GM12878 (cell line): ENCODE results near the gene CC2D1B. TPM values are rescaled to one million over a fixed set of nuclear protein-coding genes. Genes with fewer than 3 reads are reported as not detected.

Experiments used
- FOXK2 ChIP-seq: fragments of 450-650 bp; IDR thresholded peaks from 2 replicates; pipeline ENCODE4 v1.6.1; 2017; ENCODE audit warnings: mild to moderate bottlenecking, moderate library complexity
- FOXM1 ChIP-seq: IDR thresholded peaks from 2 replicates; pipeline ENCODE4 v1.6.1; 2012; ENCODE audit warnings: low read depth, mild to moderate bottlenecking, inconsistent platforms, low read length, moderate library complexity
- JUNB ChIP-seq: IDR thresholded peaks from 2 replicates; pipeline ENCODE4 v1.6.1; 2016; ENCODE audit warnings: antibody characterized with exemption, mild to moderate bottlenecking
- NR2C2 ChIP-seq: IDR thresholded peaks from 2 replicates; pipeline ENCODE4 v1.6.1; 2011; ENCODE audit warnings: borderline replicate concordance, low read depth; ENCODE audit not compliant: control insufficient read depth, insufficient read length
- STAT1 ChIP-seq: fragments of 450-650 bp; conservative IDR thresholded peaks from 2 replicates; pipeline ENCODE4 v1.6.1; 2014; ENCODE audit warnings: antibody characterized with exemption, mild to moderate bottlenecking
- TAF1 ChIP-seq: IDR thresholded peaks from 2 replicates; pipeline ENCODE4 v1.6.1; 2011; ENCODE audit warnings: mild to moderate bottlenecking, low read depth, low read length, borderline replicate concordance
- USF1 ChIP-seq: IDR thresholded peaks from 2 replicates; pipeline ENCODE4 v1.6.1; 2011; ENCODE audit warnings: borderline replicate concordance, low read depth, mild to moderate bottlenecking, moderate library complexity, mixed read lengths, low read length; ENCODE audit not compliant: insufficient read depth; ENCODE audit errors: extremely low read length
- ZBTB40 ChIP-seq: fragments of 450-650 bp; IDR thresholded peaks from 2 replicates; pipeline ENCODE4 v1.6.1; 2016; ENCODE audit warnings: mild to moderate bottlenecking, moderate library complexity, borderline replicate concordance
- polyA plus RNA-seq, 11 experiments: library from polyadenylated mRNA; depleted of rRNA in 4 of 11; unstranded in 6 of 11; stranded (reverse) in 5 of 11; fragments of >200 nt; fragmentation: Nextera tagmentation in 4 of 11; fragmentation: Illumina TruSeq in 1 of 11; extraction: Ambion mirVana in 4 of 11; extraction: Trizol in 1 of 11; gene quantifications; 1 replicate in 1 of 11; 2 replicates in 10 of 11; pipeline versions ENCODE4 v1.2.1 to v1.2.3, GENCODE V29; 2011 to 2016; ENCODE audit warnings: inconsistent platforms in 2 of 11, missing spikeins in 2 of 11, low read depth in 1 of 11
- total RNA-seq, 4 experiments: library from RNA; depleted of rRNA in 3 of 4; stranded (reverse); fragments of >200 nt in 3 of 4; fragmentation: Illumina TruSeq in 1 of 4; extraction: Trizol in 1 of 4; gene quantifications; 2 replicates each; pipeline versions ENCODE4 v1.2.1 to v1.2.3, GENCODE V29; 2013 to 2021
- TF ChIP-seq, protein P1 (sequence below): fragments of 450-650 bp; conservative IDR thresholded peaks from 2 replicates; pipeline ENCODE4 v1.6.1; 2017; ENCODE audit warnings: mild to moderate bottlenecking, moderate library complexity
- TF ChIP-seq, protein P2 (sequence below): fragments of 150-350 bp; IDR thresholded peaks from 2 replicates; pipeline ENCODE4 v1.6.1; 2014; ENCODE audit warnings: mild to moderate bottlenecking, low read depth, low read length
- TF ChIP-seq, protein P3 (sequence below): IDR thresholded peaks from 2 replicates; pipeline ENCODE4 v1.6.1; 2012; ENCODE audit warnings: mild to moderate bottlenecking, low read depth, low read length
- TF ChIP-seq, protein P4 (sequence below): IDR thresholded peaks from 2 replicates; pipeline ENCODE4 v1.6.1; 2011; ENCODE audit warnings: mild to moderate bottlenecking, low read depth, low read length, moderate library complexity; ENCODE audit not compliant: insufficient replicate concordance

CC2D1B gene
- total and polyA plus RNA-seq, 10 of the 15 experiments (the other 5 are each of a cell fraction or from before 2014, with no cell fraction given): 0.90 to 29.4 (median 14.5) TPM

DNA sequence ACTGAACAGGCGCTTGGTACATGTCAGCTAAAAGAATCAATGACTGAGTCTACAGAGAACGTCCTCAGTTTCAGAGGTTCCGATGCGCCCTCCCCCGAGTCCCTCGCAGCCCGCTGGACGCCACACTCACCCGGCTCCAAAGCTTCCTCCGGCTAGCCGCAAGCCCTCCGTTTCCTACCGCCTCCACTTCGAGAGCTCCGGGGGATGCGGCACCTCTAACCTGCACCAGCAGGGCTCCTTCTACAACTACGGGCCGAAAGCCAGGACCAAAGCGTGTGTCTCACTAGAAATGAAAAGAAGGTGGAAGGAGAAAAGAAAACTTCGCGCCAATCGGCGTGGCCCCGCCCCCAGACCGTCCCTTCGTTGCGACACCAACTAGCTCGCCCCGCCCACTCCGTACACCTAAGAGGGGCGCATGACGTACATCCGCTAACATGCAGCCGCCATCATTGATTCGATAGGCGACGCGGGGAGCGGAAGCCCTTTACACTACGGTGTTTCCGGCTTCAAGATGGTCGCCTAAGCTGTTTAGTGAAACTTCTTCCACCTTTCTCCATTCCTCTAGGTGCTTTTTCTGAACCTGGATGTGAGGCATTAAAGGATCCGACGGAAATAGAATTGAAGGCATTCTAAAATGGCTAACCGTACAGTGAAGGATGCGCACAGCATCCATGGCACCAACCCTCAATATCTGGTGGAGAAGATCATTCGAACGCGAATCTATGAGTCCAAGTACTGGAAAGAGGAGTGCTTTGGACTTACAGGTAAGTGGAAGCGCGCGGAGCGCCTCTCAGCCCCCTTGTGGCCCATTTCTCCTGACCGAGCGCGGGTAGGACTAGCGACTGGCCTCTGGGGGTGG, 38.3 kb upstream of the CC2D1B start, which contains the start of the genes ORC1 and PRPF38A (continued):
- TF ChIP-seq, protein P1, sequence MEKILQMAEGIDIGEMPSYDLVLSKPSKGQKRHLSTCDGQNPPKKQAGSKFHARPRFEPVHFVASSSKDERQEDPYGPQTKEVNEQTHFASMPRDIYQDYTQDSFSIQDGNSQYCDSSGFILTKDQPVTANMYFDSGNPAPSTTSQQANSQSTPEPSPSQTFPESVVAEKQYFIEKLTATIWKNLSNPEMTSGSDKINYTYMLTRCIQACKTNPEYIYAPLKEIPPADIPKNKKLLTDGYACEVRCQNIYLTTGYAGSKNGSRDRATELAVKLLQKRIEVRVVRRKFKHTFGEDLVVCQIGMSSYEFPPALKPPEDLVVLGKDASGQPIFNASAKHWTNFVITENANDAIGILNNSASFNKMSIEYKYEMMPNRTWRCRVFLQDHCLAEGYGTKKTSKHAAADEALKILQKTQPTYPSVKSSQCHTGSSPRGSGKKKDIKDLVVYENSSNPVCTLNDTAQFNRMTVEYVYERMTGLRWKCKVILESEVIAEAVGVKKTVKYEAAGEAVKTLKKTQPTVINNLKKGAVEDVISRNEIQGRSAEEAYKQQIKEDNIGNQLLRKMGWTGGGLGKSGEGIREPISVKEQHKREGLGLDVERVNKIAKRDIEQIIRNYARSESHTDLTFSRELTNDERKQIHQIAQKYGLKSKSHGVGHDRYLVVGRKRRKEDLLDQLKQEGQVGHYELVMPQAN: peak; percentile 99
- TF ChIP-seq NR2C2 (no peak), JUNB (no peak), TAF1 (peak; percentile 81), ZBTB40 (peak; percentile 93), USF1 (no peak), STAT1 (no peak), FOXK2 (no peak), FOXM1 (0 out of 2 replicates have a peak, but pooled peaks have one; percentile 21)
- TF ChIP-seq, protein P2, sequence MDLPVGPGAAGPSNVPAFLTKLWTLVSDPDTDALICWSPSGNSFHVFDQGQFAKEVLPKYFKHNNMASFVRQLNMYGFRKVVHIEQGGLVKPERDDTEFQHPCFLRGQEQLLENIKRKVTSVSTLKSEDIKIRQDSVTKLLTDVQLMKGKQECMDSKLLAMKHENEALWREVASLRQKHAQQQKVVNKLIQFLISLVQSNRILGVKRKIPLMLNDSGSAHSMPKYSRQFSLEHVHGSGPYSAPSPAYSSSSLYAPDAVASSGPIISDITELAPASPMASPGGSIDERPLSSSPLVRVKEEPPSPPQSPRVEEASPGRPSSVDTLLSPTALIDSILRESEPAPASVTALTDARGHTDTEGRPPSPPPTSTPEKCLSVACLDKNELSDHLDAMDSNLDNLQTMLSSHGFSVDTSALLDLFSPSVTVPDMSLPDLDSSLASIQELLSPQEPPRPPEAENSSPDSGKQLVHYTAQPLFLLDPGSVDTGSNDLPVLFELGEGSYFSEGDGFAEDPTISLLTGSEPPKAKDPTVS: 0 out of 2 replicates have a peak, but pooled peaks have one; percentile 59
- TF ChIP-seq, protein P3, sequence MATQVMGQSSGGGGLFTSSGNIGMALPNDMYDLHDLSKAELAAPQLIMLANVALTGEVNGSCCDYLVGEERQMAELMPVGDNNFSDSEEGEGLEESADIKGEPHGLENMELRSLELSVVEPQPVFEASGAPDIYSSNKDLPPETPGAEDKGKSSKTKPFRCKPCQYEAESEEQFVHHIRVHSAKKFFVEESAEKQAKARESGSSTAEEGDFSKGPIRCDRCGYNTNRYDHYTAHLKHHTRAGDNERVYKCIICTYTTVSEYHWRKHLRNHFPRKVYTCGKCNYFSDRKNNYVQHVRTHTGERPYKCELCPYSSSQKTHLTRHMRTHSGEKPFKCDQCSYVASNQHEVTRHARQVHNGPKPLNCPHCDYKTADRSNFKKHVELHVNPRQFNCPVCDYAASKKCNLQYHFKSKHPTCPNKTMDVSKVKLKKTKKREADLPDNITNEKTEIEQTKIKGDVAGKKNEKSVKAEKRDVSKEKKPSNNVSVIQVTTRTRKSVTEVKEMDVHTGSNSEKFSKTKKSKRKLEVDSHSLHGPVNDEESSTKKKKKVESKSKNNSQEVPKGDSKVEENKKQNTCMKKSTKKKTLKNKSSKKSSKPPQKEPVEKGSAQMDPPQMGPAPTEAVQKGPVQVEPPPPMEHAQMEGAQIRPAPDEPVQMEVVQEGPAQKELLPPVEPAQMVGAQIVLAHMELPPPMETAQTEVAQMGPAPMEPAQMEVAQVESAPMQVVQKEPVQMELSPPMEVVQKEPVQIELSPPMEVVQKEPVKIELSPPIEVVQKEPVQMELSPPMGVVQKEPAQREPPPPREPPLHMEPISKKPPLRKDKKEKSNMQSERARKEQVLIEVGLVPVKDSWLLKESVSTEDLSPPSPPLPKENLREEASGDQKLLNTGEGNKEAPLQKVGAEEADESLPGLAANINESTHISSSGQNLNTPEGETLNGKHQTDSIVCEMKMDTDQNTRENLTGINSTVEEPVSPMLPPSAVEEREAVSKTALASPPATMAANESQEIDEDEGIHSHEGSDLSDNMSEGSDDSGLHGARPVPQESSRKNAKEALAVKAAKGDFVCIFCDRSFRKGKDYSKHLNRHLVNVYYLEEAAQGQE: no peak
- TF ChIP-seq, protein P4, sequence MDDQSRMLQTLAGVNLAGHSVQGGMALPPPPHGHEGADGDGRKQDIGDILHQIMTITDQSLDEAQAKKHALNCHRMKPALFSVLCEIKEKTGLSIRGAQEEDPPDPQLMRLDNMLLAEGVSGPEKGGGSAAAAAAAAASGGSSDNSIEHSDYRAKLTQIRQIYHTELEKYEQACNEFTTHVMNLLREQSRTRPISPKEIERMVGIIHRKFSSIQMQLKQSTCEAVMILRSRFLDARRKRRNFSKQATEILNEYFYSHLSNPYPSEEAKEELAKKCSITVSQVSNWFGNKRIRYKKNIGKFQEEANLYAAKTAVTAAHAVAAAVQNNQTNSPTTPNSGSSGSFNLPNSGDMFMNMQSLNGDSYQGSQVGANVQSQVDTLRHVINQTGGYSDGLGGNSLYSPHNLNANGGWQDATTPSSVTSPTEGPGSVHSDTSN: no peak
